Inflammatory macrophage treated with lipopolysaccharide for 1 hour (primary cell): ENCODE data around the gene TMPRSS13.

Experiments
- DNase-seq, 2 donors: peaks; one replicate each; pipeline ENCODE4 v3.0.0-alpha.2; 2020 to 2022

TMPRSS13 gene

GRCh38 chr11:117884994-117885393 lies 44.2 kb downstream of the TMPRSS13 start:
- DNase-seq, result no peak

GRCh38 chr11:117883063-117883462 lies 46.1 kb downstream of the TMPRSS13 start:
- DNase-seq, result no peak

GRCh38 chr11:117882311-117882905 lies 46.8 kb downstream of the TMPRSS13 start:
- DNase-seq, result no peak

GRCh38 chr11:117881217-117881616 lies 48.0 kb downstream of the TMPRSS13 start:
- no peak for DNase-seq

GRCh38 chr11:117879516-117880480 lies 49.4 kb downstream of the TMPRSS13 start:
- no peak for DNase-seq

GRCh38 chr11:117878939-117879475 lies 50.2 kb downstream of the TMPRSS13 start:
- no peak for DNase-seq

GRCh38 chr11:117878314-117878938 lies 50.8 kb downstream of the TMPRSS13 start:
- no peak for DNase-seq

GRCh38 chr11:117877120-117877784 lies 52.0 kb downstream of the TMPRSS13 start:
- DNase-seq, result no peak

- no peak for DNase-seq
Observed at GRCh38 chr11:117876341-117877119, 52.7 kb downstream of the TMPRSS13 start, which contains the start of gene FXYD6. Gene FXYD6, minus strand, starts transcription at chr11:117876658. Its CDS starts 33,882 bp downstream, at chr11:117842776.

GRCh38 chr11:117876059-117876340 lies 53.2 kb downstream of the TMPRSS13 start:
- no peak for DNase-seq

- DNase-seq, result no peak
Observed at GRCh38 chr11:117875382-117876058, 53.7 kb downstream of the TMPRSS13 start.

GRCh38 chr11:117874910-117875381 lies 54.3 kb downstream of the TMPRSS13 start:
- no peak for DNase-seq

- DNase-seq, result no peak
Observed at GRCh38 chr11:117874253-117874909, 54.8 kb downstream of the TMPRSS13 start.

- no peak for DNase-seq
Observed at GRCh38 chr11:117873828-117874125, 55.4 kb downstream of the TMPRSS13 start.

GRCh38 chr11:117872975-117873827 lies 56.0 kb downstream of the TMPRSS13 start:
- DNase-seq, result no peak

GRCh38 chr11:117872420-117872961 lies 56.7 kb downstream of the TMPRSS13 start:
- DNase-seq, result no peak

- no peak for DNase-seq
Observed at GRCh38 chr11:117871784-117872183, 57.4 kb downstream of the TMPRSS13 start.

- DNase-seq, result no peak
Observed at GRCh38 chr11:117871160-117871559, 58.0 kb downstream of the TMPRSS13 start.

GRCh38 chr11:117870103-117870952 lies 58.9 kb downstream of the TMPRSS13 start:
- DNase-seq, result no peak
